Nephron progenitor cell (in vitro differentiated cells): ENCODE data around the gene CEP97.
A peak's percentile ranks its signal among the peaks of the same experiment; 100 is the strongest.
"Not testable (repeated sequence)": the region's sequence is repeated elsewhere in the genome, so short reads cannot be mapped to it uniquely, and the experiment has no call there.

ENCODE experiments used
- DNase-seq: peaks from one replicate; pipeline ENCODE4 v3.0.0; 2021
- H3K27ac Mint-ChIP-seq: 2 replicates; pipeline ENCODE4 v1.8.0; 2021; ENCODE audit warnings: mild to moderate bottlenecking, moderate library complexity, mixed read lengths
- H3K27me3 Mint-ChIP-seq: 2 replicates; pipeline ENCODE4 v1.8.0; 2021; ENCODE audit warnings: mild to moderate bottlenecking, low read depth, mixed read lengths; ENCODE audit not compliant: poor library complexity
- H3K36me3 Mint-ChIP-seq: 2 replicates; pipeline ENCODE4 v1.8.0; 2021; ENCODE audit warnings: low read depth, mixed read lengths
- H3K4me1 Mint-ChIP-seq: 2 replicates; pipeline ENCODE4 v1.8.0; 2021; ENCODE audit warnings: mixed read lengths
- H3K4me3 Mint-ChIP-seq: 2 replicates; pipeline ENCODE4 v1.8.0; 2021; ENCODE audit warnings: mild to moderate bottlenecking, moderate library complexity, mixed read lengths
- H3K9me3 Mint-ChIP-seq: 2 replicates; pipeline ENCODE4 v1.8.0; 2021; ENCODE audit warnings: mild to moderate bottlenecking, moderate library complexity, mixed read lengths
- TF ChIP-seq, protein P1 (sequence below): fragments of 200-600 bp; sonication (generic); IDR thresholded peaks from 2 replicates; pipeline ENCODE4 v1.5.0; 2021; ENCODE audit warnings: antibody characterized with exemption

Gene CEP97

DNA sequence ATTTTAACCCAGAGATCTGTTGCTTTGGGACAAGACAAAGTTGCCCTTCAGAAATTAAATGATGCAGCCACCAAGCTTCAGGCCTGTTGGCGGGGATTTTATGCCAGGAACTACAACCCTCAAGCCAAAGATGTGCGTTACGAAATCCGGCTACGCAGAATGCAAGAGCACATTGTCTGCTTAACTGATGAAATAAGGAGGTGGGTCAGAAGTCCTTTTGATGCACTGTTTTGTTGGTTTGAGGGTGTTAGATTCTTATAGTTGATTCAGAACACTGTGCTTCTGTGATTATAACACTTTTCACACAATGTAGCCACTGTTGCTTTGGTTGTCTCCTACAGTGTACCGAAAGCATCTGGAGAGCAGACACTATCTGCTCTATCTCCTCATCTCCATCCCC is 33.8 kb downstream of the CEP97 start:
- DNase-seq = no peak

DNA sequence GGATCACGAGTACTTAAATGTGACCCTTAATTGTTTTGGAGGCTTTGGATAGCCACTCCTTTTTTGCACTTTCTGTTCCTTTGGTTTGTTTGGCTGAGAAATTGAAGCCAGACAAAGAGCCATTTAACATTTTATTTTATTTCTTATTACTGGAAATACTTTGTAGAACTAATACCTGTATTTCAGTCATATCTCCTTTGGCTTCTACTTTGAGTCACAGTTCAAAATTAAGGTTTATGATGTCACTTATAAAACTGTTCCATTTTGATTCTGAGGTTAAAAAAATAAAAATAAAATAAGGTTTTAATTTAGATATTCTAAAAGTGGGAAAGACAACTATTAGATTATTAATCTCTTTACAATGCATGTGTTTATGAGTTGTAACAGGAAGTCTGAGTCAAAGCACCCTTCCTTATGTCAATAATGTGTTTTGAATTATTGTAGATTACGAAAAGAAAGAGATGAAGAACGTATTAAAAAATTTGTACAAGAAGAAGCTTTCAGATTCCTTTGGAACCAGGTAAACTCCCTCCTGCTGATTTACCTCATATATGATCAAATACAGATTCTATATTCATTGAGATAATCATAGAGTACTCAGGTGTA is 37.7 kb downstream of the CEP97 start:
- H3K9me3 Mint-ChIP-seq = no peaks in the 10 kb centered on the region
- H3K27ac Mint-ChIP-seq = no peak overlapping the region
- no peak for DNase-seq
- H3K27me3 Mint-ChIP-seq = no peaks in the 10 kb centered on the region
- peaks cover 50% of the 10 kb centered on the region for H3K36me3 Mint-ChIP-seq
- TF ChIP-seq, protein P1, sequence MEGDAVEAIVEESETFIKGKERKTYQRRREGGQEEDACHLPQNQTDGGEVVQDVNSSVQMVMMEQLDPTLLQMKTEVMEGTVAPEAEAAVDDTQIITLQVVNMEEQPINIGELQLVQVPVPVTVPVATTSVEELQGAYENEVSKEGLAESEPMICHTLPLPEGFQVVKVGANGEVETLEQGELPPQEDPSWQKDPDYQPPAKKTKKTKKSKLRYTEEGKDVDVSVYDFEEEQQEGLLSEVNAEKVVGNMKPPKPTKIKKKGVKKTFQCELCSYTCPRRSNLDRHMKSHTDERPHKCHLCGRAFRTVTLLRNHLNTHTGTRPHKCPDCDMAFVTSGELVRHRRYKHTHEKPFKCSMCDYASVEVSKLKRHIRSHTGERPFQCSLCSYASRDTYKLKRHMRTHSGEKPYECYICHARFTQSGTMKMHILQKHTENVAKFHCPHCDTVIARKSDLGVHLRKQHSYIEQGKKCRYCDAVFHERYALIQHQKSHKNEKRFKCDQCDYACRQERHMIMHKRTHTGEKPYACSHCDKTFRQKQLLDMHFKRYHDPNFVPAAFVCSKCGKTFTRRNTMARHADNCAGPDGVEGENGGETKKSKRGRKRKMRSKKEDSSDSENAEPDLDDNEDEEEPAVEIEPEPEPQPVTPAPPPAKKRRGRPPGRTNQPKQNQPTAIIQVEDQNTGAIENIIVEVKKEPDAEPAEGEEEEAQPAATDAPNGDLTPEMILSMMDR = no peak
- no peaks in the 10 kb centered on the region for H3K4me1 Mint-ChIP-seq
- H3K4me3 Mint-ChIP-seq = no peak overlapping the region

More for the DNA sequence above, 33.8 kb downstream of the CEP97 start:
- Mint-ChIP-seq H3K4me3 (no peak overlapping the region), H3K27me3 (no peaks in the 10 kb centered on the region), H3K9me3 (peaks cover 13% of the 10 kb centered on the region), H3K36me3 (peaks cover 80% of the 10 kb centered on the region), H3K4me1 (no peaks in the 10 kb centered on the region), H3K27ac (no peak overlapping the region)
- TF ChIP-seq, protein P1 = no peak

DNA sequence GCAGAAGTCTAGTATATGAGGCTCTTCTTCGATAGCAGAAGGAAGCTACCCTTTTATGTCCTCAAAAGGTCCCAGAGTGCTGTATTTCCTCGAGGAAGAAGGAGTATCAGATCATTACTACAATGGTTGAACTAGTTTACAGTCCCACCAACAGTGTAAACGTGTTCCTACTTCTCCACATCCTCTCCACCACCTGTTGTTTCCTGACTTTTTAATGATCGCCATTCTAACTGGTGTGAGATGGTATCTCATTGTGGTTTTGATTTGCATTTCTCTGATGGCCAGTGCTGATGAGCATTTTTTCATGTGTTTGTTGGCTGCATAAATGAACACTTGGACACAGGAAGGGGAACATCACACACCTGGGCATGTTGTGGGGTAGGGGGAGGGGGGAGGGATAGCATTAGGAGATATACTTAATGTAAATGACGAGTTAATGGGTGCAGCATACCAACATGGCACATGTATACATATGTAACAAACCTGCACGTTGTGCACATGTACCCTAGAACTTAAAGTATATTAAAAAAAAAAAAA is 53.4 kb downstream of the CEP97 start:
- not testable (repeated sequence) for DNase-seq, H3K9me3 Mint-ChIP-seq, H3K27me3 Mint-ChIP-seq, H3K36me3 Mint-ChIP-seq, H3K27ac Mint-ChIP-seq
- Mint-ChIP-seq H3K4me3 (peak overlapping the region; percentile 96), H3K4me1 (peaks cover 24% of the 10 kb centered on the region)

DNA sequence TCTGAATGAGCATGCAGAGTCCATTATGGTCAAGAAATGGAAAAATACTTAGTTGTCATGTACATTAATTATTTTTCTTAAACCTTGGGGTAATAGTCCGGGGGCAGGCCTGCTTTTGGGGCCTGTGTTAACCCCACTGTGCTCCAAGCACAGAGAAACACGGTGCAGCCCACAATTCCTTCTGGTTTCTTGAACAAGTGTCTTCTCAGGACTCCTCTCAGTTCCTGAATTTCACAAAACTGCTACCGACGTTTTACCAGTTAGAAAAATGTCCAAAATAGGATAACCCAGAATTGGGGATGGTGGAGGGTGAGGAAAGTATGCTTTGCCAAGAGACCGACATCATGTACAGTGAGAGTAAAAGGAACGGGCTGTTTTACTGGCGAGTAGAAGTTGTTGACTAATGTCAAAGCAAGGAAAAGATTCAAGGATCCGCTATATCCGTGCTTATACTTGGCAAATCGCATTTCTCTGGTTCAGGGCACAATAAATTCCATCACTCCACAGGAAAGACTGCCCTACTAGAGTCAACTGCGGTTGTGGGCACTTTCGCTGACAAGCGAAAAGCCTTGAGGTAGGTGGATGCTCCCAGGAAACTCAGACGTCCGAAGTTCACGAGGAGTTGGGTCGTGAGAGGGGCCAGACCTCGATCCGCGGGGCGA is 54.1 kb downstream of the CEP97 start:
- TF ChIP-seq, protein P1 = no peak
- no peak for DNase-seq
- peak overlapping the region; percentile 96 for H3K4me3 Mint-ChIP-seq
- H3K4me1 Mint-ChIP-seq = peaks cover 24% of the 10 kb centered on the region
- peaks cover 5% of the 10 kb centered on the region for H3K36me3 Mint-ChIP-seq
- H3K27me3 Mint-ChIP-seq = no peaks in the 10 kb centered on the region
- H3K27ac Mint-ChIP-seq = no peak overlapping the region
- no peaks in the 10 kb centered on the region for H3K9me3 Mint-ChIP-seq

DNA sequence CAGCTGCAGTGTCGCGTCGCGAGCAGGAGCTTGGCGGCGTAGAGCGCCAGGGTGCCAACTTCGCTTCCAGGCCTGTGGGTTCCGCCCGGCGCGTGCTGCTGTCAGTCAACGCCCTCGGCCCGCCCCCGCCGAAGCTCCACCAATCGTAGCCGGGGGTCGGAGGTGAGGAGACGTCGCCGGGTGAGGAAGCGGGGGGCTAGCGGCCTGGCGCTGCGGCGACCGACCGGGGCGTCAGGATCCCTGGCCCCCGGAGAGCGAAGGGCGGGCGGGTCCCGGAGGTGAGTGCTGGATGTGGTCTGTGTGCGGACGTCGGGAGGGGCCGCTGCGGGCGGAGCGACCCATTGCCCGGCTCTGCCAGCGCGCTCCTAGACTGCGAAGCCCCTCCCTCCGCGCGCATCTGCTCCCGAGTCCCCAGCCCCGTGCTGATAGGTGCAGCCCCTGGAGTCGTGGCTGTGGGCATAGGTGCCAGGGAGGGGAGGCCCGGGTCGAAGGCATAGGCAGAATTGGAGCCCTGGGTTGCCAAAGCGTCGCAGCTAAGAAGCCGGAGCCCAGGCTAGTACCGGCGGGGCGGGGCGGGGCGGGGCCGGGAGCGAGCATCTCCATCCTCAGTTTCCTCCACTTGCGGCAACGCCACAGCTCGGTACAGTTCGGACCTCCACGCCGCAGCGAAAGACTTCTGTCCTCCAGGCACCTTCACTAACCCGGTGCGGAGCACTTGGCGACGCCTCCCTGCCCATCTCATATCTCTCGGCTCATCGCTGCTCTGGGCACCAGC is 54.8 kb downstream of the CEP97 start, which contains the start of gene NXPE3:
Gene NXPE3, plus strand, starts transcription at position 165 of the 775 bp plus-strand sequence. CDS start 6,386 bp downstream, outside the sequence.
- TF ChIP-seq, protein P1 = no peak
- H3K4me3 Mint-ChIP-seq = peak within 1 kb of the TSS; percentile 96
- peaks cover 12% of the 10 kb centered on the region for H3K36me3 Mint-ChIP-seq
- H3K4me1 Mint-ChIP-seq = peaks cover 24% of the 10 kb centered on the region
- H3K27ac Mint-ChIP-seq = no peak within 1 kb of the TSS
- H3K9me3 Mint-ChIP-seq = no peaks in the 10 kb centered on the region
- DNase-seq = peak; percentile 90
- no peaks in the 10 kb centered on the region for H3K27me3 Mint-ChIP-seq

DNA sequence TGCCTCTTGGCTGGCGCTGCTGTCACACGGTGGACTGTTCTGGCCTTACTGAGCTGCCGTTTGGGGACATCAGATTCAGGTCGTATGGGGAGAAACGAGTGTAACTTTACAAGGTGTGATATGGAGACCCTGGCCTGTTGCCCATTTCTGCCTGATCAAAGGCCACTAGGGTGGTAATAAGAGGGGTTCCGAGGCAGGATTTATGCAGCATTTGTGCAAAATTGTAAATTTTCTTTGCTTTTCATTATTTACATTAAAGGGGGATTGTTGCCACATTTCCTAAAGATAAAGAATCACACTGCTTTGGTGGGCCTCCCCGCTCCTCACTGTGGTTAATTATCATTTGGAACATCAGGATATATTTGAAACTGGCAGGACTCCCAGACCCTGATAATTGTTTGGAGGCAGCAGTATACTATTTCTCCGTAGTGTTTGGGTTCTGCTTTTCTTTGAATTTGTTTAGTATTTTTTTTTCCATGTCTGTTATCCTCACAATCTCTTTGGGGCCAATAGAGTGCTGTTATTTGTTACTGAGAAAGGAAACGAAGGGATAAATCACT is 55.5 kb downstream of the CEP97 start:
- Mint-ChIP-seq H3K27ac (no peak overlapping the region), H3K36me3 (peaks cover 14% of the 10 kb centered on the region), H3K4me3 (peak overlapping the region; percentile 96), H3K27me3 (no peaks in the 10 kb centered on the region), H3K4me1 (peaks cover 24% of the 10 kb centered on the region), H3K9me3 (no peaks in the 10 kb centered on the region)
- no peak for DNase-seq
- TF ChIP-seq, protein P1 = no peak
